NCI-H2171 treated with DMSO at 0.1 percent for 48 hours (cell line): ENCODE data around the gene ZNF664.

Experiments used
- DNase-seq: peaks from one replicate; lab custom pipeline; 2025; lab: John Stamatoyannopoulos, UW

The ZNF664 gene

GRCh38 chr12:123958876-123959275 lies 14.1 kb upstream of the ZNF664 start:
- no peak for DNase-seq

GRCh38 chr12:123960029-123960735 lies 12.8 kb upstream of the ZNF664 start:
- DNase-seq, result no peak

GRCh38 chr12:123960856-123961255 lies 12.2 kb upstream of the ZNF664 start:
- no peak for DNase-seq

GRCh38 chr12:123961585-123962345 lies 11.2 kb upstream of the ZNF664 start:
- no peak for DNase-seq

GRCh38 chr12:123962513-123962912 lies 10.5 kb upstream of the ZNF664 start:
- no peak for DNase-seq

GRCh38 chr12:123963821-123964220 lies 9.2 kb upstream of the ZNF664 start:
- no peak for DNase-seq

GRCh38 chr12:123965382-123965781 lies 7.6 kb upstream of the ZNF664 start:
- DNase-seq, result no peak

- no peak for DNase-seq
These were observed 6.4 kb upstream of the ZNF664 start for GRCh38 chr12:123966596-123966995.

- no peak for DNase-seq
These were observed 5.9 kb upstream of the ZNF664 start for GRCh38 chr12:123967121-123967586.

GRCh38 chr12:123971449-123971769 lies 1.6 kb upstream of the ZNF664 start:
- no peak for DNase-seq

GRCh38 chr12:123971770-123972456 lies 1.1 kb upstream of the ZNF664 start:
- DNase-seq, result peak; percentile 51

GRCh38 chr12:123973552-123974341 lies 732 bp downstream of the ZNF664 start:
- peak; percentile 18 for DNase-seq

- DNase-seq, result no peak
These were observed 3.3 kb downstream of the ZNF664 start for GRCh38 chr12:123976227-123976826.

- no peak for DNase-seq
These were observed 6.6 kb downstream of the ZNF664 start for GRCh38 chr12:123979566-123979965.

GRCh38 chr12:123982269-123982668 lies 9.3 kb downstream of the ZNF664 start:
- DNase-seq, result no peak

GRCh38 chr12:123983822-123984485 lies 10.9 kb downstream of the ZNF664 start:
- DNase-seq, result peak; percentile 53

- DNase-seq, result no peak
These were observed 11.9 kb downstream of the ZNF664 start for GRCh38 chr12:123984903-123985302.

GRCh38 chr12:123986374-123986965 lies 13.5 kb downstream of the ZNF664 start:
- DNase-seq, result no peak

- DNase-seq, result no peak
These were observed 14.0 kb downstream of the ZNF664 start for GRCh38 chr12:123987022-123987421.

- no peak for DNase-seq
These were observed 16.2 kb downstream of the ZNF664 start for GRCh38 chr12:123989168-123989567.

GRCh38 chr12:123989753-123990152 lies 16.7 kb downstream of the ZNF664 start:
- no peak for DNase-seq
